Fibroblast of the aortic adventitia (primary cell): Measurements from ENCODE around the gene EID3. TPM values are rescaled to one million over a fixed set of nuclear protein-coding genes. Genes with fewer than 3 reads are reported as not detected.

Experiments used
- DNase-seq: peaks from one replicate; pipeline ENCODE4 v3.0.0-alpha.2; 2010; ENCODE audit warnings: low read depth
- H3K4me3 ChIP-seq: 2 replicates; pipeline ENCODE4 v1.5.1; 2011; ENCODE audit warnings: low read depth, mild to moderate bottlenecking, control low read depth, low read length, moderate library complexity
- total RNA-seq: library from RNA; depleted of rRNA; stranded (reverse); fragments of >200 nt; gene quantifications from 2 replicates; pipeline ENCODE4 v1.2.3, GENCODE V29; 2012; ENCODE audit warnings: low replicate concordance
- TF ChIP-seq, protein P1 (sequence below): IDR thresholded peaks from 2 replicates; pipeline ENCODE4 v1.5.1; 2011; ENCODE audit warnings: mild to moderate bottlenecking, low read length, control low read depth, inconsistent platforms; ENCODE audit not compliant: insufficient read depth

EID3 gene
- total RNA-seq, 1 donor = 14.9 TPM

DNA sequence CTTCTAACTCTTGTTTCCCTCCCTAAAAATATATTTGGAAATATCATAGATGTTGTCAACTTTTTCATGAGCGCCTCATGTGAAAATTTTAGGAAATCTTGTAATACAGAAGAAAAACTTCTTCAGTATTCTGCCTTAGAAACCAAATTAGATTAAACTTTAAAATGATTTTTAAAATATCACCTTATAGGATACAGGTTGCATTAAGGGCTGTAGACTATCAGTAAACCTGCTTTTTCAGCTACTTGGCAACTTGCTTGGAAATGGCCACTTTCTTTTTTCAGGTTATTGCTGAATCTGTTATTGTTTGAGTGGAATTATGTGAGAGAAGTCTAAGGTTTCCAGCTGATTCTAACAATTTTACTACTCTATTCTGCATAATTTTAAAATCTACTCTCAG, 9.1 kb downstream of the EID3 start:
- no peak overlapping the region for H3K4me3 ChIP-seq
- DNase-seq = no peak
- TF ChIP-seq, protein P1, sequence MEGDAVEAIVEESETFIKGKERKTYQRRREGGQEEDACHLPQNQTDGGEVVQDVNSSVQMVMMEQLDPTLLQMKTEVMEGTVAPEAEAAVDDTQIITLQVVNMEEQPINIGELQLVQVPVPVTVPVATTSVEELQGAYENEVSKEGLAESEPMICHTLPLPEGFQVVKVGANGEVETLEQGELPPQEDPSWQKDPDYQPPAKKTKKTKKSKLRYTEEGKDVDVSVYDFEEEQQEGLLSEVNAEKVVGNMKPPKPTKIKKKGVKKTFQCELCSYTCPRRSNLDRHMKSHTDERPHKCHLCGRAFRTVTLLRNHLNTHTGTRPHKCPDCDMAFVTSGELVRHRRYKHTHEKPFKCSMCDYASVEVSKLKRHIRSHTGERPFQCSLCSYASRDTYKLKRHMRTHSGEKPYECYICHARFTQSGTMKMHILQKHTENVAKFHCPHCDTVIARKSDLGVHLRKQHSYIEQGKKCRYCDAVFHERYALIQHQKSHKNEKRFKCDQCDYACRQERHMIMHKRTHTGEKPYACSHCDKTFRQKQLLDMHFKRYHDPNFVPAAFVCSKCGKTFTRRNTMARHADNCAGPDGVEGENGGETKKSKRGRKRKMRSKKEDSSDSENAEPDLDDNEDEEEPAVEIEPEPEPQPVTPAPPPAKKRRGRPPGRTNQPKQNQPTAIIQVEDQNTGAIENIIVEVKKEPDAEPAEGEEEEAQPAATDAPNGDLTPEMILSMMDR = no peak

DNA sequence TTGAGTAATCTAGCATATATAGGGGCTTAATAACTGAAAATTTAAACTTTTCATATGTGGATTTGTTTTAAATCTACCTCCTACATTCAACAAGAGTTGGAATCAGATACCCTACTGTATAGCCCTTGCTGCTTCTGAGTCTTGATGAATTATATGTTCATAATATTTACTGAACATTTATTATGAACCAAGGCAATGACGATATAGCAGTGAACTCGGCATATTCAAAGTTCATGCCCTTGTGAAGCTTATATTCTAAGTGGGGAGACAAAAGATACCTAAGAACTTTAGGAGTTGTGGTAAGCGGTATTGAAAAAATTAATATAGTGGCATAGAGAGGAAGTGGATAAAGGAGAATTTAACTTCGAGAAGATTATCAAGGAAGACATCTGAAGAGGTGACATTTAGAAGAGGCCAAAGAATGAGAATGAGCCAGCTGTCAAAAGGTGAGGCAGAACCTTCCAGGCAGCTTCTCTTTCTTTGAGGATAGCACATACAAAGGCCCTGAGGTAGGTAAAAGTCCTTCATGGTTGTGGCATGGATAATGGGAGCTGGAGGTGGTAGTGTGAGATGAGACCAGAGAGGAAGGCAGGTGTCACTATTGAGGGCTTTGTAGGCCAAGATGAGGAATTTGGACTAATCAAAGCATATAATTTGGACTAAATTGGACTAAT, 10.2 kb downstream of the EID3 start:
- no peak overlapping the region for H3K4me3 ChIP-seq
- DNase-seq = no peak
- TF ChIP-seq, protein P1 = no peak

DNA sequence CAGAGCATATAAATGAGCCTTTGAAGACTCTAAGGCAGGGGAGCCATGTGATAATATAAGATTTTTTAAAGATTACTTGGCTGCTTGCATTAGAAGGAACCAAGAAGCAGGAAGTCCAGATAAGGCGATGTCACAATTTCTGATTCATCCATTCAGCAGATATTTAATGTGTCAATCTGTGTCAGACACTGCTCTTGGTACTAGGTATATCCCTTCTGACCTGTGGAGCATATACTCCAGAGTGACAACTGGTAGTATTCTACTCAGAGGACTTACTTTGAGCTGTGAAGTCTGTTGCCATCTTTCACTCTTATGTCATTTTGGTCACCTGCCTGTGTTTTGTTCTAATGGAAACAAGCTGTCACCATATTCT, 10.7 kb downstream of the EID3 start:
- H3K4me3 ChIP-seq = no peak overlapping the region
- TF ChIP-seq, protein P1 = no peak
- no peak for DNase-seq

DNA sequence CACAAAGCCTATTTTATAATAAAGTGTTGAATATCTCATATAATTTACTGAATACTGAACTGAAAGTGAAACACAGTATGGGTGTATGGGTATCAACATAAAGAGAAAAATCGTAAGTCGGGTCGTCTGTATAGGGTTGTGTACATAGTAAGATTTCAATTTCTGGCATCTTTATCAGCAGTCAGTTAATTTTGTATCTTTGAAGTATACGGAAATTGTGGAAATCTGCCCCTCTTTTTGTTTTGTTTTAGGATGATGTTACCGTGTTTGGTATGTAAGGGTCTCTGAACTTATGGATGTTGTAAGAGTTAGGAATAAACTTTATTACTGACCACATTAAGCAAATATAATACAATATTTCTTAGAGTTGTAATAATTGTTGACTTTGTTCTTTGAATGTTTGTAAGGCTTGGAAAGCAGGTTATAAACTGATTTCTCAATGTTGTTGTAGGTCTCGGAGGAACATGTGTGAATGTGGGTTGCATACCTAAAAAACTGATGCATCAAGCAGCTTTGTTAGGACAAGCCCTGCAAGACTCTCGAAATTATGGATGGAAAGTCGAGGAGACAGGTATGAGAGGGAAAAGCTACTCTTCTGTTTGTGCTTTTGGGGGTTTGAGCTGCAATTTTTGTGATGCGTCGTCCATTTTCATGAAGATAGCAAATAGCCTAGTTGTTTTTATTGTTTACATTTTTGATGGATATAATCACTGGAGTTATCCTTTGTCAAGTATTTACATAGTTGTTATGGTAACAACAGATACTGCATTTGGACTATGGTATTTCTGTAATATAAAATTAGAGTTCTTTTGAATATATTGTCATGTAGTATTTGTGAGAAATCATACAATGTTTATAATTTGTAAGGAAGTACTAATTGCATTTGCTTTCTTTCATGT, 12.0 kb downstream of the EID3 start:
- H3K4me3 ChIP-seq = no peak overlapping the region
- TF ChIP-seq, protein P1 = no peak
- no peak for DNase-seq

DNA sequence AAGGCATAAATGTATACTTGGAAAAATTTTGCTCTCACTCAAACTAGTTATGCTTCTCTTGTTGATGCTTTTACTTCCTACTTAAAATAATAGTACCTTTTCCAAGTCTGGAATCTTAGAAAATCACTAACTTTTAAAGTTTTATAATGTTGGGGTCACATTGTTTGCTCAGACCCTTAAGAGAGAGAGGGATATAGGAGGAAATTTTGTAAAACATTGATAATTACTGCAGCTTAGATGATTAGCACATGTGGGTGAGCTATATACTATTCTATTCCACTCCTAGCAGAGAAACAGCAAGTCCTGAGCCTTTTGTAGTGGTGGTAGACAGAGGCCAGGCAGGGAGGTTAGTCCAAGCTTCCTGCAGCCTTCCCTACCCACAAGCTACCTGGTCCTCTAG, 13.4 kb downstream of the EID3 start:
- no peak for DNase-seq
- TF ChIP-seq, protein P1 = no peak

DNA sequence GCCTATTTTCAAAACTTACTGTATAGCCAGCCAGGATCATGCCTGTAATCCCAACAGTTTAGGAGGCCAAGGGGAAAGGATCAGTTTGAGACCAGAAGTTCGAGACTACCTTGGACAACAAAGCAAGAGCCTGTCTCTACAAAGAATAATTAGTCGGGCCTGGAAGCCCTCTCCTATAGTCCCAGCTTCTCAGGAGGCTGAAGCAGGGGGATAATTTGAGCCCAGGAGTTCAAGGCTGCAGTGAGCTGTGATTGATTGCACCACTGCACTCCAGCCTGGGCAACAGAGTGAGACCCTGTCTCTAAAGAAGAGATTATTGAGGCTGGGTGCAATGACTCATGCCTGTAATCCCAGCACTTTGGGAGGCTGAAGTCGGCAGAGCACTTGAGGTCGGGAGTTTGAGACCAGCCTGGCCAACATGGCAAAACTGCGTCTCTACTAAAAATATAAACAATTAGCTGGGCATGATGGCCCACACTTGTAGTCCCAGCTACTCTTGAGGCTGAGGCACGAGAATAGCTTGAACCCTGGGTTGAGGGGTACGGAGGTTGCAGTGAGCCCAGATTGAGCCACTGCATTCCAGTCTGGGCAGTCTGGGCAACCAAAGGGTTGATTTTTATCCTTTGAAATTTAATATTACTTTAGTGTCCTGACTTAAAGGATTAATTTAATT, 14.1 kb downstream of the EID3 start:
- no peak overlapping the region for H3K4me3 ChIP-seq
- TF ChIP-seq, protein P1 = no peak
- DNase-seq = no peak

More for the DNA sequence above, 13.4 kb downstream of the EID3 start:
- no peak overlapping the region for H3K4me3 ChIP-seq
